GM12872 (cell line): ENCODE results near the gene HNRNPD.

Experiments
- CTCF ChIP-seq: IDR thresholded peaks from 3 replicates; pipeline ENCODE4 v1.5.1; 2011; ENCODE audit warnings: low read depth, mild to moderate bottlenecking, low read length, moderate library complexity; ENCODE audit not compliant: insufficient read depth

Gene HNRNPD

GRCh38 chr4:82373816-82374625 is at the start of gene HNRNPD:
Gene HNRNPD (minus strand): TSS chr4:82373991. CDS start chr4:82373678, 313 bp downstream.
- TF ChIP-seq CTCF = no peak

GRCh38 chr4:82422616-82423015 is 48.8 kb upstream of the HNRNPD start:
- no peak for TF ChIP-seq CTCF

- TF ChIP-seq CTCF = no peak
Measured at GRCh38 chr4:82421796-82422560, 48.2 kb upstream of the HNRNPD start.

- TF ChIP-seq CTCF = no peak
Measured at GRCh38 chr4:82419451-82419850, 45.7 kb upstream of the HNRNPD start.

- no peak for TF ChIP-seq CTCF
Measured at GRCh38 chr4:82415922-82416365, 42.2 kb upstream of the HNRNPD start.

- TF ChIP-seq CTCF = no peak
Measured at GRCh38 chr4:82403725-82404124, 29.9 kb upstream of the HNRNPD start.

- TF ChIP-seq CTCF = no peak
Measured at GRCh38 chr4:82402196-82402775, 28.5 kb upstream of the HNRNPD start.
